PC-3 (cell line): ENCODE data around the gene PLLP.

Experiments
- CTCF ChIP-seq: fragments of 300-600 bp; sonication (generic); conservative IDR thresholded peaks from 2 replicates; pipeline ENCODE4 v1.5.1; 2017; ENCODE audit warnings: antibody characterized with exemption, low read depth, mild to moderate bottlenecking, low read length
- EZH2 ChIP-seq: fragments of 300-600 bp; sonication (generic); IDR thresholded peaks from one replicate; pipeline ENCODE4 v1.6.1; 2017; ENCODE audit warnings: antibody characterized with exemption, mild to moderate bottlenecking, low read length; ENCODE audit not compliant: unreplicated experiment
- EZH2phosphoT487 ChIP-seq: fragments of 300-600 bp; sonication (generic); IDR thresholded peaks from 2 replicates; pipeline ENCODE4 v1.6.1; 2018; ENCODE audit warnings: mild to moderate bottlenecking, antibody characterized with exemption, low read length, borderline replicate concordance

GRCh38 chr16:57300387-57301125 lies 16.1 kb upstream of the PLLP start:
- peak; percentile 86 for TF ChIP-seq CTCF
- no peak for TF ChIP-seq EZH2
- TF ChIP-seq EZH2phosphoT487: no peak
